Measurements from ENCODE around the gene ERC2.

DNA sequence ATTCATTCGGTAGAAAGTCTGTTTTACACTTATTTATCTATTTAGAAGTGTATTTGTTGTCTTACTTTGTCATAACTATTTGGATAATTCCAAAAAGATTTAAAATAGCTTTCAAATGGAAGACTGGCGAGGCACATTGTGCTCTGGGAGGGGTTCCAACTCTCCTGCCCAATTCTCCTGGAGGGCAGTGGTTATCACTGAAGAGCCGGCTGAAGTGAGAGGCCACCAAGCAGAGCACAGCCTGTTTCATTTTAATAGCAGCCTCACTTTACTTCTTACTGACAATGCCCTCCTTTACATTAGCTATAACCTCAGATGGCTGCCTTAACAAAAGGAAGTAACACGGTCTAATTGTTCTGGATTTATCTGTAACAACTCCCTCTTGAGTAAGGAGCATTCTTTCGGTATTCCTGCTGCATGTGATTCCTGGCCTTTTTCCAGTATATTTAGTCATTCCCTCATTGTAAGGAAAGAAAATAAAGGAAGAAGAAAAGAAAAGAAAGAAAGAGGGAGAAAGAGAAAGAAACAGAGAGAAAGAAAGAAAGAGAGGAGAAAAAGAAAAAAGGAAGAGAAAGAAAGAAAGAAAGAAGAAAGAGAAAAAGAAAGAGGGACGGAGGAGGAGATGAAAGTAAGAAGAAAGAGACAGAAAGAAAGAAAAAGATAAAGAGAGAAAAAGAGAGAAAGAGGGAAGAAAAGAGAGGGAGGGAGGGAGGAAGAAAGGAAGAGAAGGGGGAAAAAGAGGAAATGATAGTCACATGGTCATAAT, 641.4 kb downstream of the ERC2 start:
- TF ChIP-seq POLR2A (IDR thresholded peaks at IDR 0.05; ENCODE audit: low read depth, low read length) (no peak), TAF1 (IDR thresholded peaks at IDR 0.05; ENCODE audit: low read depth, low read length) (no peak), POLR2AphosphoS5 (IDR thresholded peaks at IDR 0.05; ENCODE audit: low read depth, low read length) (no peak)
